Measurements from ENCODE around the gene GUCA2B.

GUCA2B gene

DNA sequence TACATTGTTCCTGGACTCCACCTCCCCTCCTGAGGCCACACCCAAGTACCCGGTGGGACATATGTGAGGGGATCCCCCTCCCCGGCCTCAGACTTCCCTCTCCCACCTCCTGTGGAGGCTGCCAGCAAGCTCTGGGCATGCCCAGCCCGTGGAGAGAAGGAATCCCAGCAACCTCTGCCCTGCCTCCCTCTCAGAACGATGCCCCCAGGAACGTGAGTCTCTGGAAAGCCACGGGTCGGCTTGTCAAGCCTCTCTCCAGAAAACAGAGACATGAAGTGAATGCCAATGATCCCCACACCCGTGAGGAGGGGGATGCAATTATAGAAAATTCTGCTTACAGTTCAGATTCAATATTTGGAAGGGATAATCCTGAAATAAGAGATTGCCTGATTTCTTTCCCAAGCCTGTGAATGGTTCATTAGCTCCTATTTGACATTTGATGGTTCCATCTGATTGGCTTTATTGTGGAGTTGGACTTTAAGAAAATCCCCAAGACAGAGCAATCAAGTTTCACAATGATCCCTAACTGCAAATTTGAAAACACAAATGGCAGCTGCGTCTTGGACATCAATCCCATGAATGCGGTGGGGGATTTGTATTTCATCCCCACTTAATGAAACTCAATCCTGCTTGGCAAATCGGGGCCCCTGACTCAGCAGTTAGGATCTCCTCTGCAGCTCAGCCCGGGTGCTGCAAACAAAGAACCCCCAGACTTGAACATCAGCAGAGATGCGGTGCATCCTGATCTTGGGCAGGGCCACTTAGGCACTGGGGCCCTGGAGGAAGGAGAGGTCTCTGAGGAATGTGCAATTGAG, 9.1 kb upstream of the GUCA2B start:
- no peak for DNase-seq (ENCODE audit: low read depth)

DNA sequence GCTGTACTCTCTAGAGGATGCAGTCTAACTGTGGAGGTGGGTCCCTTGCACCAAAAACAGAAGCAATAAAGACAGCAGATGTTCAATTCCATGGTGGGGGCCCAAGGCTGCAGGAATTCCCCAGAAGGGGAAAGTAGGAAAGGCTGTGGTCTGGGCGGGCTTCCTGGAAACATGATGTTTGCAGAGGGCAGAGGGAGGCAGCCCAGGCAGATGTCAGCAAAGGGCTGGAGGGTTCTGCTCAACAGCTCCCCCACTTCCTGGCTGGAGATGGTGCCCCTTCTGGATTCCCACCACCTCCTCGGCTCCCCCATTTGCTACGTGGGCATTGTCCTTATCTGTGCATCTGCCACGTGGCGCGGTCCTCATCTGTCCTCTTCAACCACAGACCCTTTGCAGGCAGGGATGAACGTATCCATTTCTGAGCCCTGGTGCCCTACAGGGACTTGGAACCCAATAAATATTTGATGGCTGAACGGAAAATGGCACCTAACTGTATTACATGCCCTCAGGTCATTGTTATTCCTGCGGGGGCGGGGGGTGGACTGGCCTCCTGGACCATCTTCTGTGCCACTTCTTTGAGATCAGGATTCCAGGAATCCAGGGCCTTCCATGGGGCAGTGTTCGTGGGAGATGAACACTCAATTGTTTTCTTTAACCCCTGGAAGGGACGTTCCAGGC, 8.4 kb upstream of the GUCA2B start:
- no peak for DNase-seq (ENCODE audit: low read depth)

DNA sequence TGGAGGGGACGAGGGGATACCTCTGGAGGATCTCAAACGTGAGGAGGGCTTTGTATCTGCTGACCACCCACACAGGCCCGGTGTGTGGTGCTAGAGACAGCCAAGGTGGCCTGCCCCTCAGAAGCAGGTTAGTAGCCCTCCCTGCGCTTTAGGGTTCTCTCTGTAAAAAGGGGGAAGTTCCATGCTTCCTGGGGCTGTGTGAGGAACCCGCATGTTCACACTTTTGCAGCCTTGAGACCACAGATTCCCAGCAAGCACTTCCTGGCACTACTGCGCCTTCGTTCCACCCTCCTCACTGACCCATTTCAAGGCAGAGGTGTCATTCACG, 7.9 kb upstream of the GUCA2B start:
- DNase-seq (ENCODE audit: low read depth): no peak

- DNase-seq (ENCODE audit: low read depth): no peak
These were observed 7.2 kb upstream of the GUCA2B start for GRCh38 chr1:42145764-42146625.

DNA sequence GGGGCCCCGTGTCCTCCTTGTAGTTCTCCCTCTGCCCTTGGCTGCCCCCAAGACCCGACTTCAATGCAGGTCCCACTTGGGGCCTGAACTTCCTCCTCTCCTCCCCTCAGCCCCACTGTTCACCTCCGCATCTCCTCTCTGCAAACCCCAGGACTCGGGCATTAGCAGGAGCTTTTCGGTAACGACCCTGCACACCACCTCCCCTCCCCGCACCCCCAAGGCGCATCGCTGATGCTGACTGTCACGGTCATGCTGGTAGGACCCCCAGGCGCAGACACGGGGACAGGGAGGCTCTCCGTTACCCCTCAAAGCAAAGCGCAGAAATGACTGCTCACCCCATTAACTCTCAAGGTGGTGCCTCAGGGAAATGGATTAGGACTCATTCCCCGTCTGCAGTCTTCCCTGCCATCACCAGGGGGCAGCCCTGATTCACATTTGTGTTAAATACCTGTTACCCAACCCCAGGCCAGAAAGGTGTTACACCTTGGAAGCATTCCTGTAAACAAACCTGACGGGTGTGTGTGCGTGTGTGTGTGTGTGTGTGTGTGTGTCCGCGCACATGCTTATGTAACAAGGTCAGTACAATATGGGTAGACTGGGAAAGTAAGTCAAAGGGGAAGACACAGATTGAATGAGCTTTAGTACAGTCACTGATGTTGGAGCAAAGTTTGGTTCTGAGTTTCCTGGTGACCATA, 6.4 kb upstream of the GUCA2B start:
- peak; percentile 61 for DNase-seq (ENCODE audit: low read depth)

DNA sequence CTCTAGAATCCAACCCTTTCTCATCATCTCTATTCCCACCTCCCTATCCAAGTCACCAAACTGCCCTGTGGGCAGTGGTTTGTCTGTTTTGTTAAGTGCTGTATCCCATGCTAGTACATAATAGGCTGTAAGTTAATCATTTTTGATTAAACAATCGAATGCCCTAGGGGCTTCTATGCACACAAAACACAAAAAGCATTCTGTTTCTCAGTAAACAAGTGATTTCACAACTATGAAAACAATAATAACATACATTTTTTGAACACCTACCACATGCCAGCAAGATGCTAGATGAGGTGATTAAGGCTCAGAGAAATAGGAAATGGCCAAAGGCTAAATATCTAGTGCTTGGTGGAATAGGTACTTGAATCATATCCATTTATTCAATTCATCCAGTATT, 5.0 kb upstream of the GUCA2B start:
- DNase-seq (ENCODE audit: low read depth): no peak

GRCh38 chr1:42150651-42151050, 2.6 kb upstream of the GUCA2B start:
- DNase-seq (ENCODE audit: low read depth): no peak

DNA sequence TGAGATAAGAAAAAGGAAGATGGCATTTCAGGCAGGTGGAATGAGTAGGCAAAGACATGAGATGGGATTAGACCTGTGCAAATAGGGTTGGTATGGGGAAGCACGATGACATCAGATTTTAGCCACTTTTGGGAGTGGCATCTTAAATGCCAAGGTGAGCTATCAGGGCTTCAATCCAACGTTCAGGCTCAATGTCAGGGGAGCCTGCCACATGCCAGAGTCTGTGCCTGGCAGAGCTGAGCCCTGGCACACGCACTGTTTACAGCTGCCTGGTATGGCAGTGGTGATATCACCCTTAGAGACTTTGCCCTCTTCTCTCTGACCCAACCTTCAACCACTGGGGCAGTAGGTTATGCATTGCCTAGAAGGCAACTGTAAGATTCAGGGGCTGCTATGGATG, 1.1 kb upstream of the GUCA2B start:
- DNase-seq (ENCODE audit: low read depth): no peak

GRCh38 chr1:42153624-42154023, 414 bp downstream of the GUCA2B start:
- no peak for DNase-seq (ENCODE audit: low read depth)

GRCh38 chr1:42154685-42155084, 1.5 kb downstream of the GUCA2B start:
- no peak for DNase-seq (ENCODE audit: low read depth)

GRCh38 chr1:42155362-42155761, 2.2 kb downstream of the GUCA2B start:
- DNase-seq (ENCODE audit: low read depth): no peak

GRCh38 chr1:42157667-42158066, 4.5 kb downstream of the GUCA2B start:
- no peak for DNase-seq (ENCODE audit: low read depth)

DNA sequence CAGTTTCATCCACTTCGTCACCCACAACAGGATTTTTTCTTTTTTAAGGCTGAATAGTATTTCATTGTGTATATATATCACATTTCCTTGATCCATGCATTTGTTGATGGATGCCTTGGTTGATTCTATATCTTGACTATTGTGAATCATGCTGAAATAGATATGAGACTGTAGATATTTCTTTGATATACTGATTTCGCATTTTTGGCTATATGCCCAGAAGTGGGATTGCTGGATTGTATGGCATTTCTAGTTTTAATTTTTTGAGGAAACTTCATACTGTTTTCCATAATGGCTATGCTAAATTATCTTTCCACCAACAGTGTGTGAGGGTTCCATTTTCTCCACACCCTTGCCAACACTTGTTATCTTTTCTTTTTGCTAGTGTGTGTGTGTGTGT, 5.0 kb downstream of the GUCA2B start:
- DNase-seq (ENCODE audit: low read depth): no peak

DNA sequence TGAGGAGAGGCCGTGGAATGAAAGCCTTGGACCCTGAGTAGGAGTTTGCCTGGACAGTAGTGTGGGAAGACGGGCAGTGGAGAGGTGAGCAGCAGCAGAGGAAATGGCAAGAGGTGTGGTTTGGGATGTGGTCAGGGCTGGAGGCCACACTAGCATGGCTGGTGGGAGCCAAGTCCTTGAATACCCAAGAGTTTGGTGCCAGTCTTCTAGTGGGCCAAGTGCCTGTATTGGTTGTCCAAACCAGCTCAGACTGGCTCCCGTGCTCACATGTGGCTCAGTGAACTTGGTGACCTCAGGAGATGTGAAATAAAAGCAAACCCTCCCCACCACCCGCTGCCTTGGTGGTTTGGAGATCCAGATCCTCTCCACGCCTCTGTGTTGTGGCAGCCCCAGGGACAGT, 9.0 kb downstream of the GUCA2B start:
- no peak for DNase-seq (ENCODE audit: low read depth)

- DNase-seq (ENCODE audit: low read depth): no peak
These were observed 9.9 kb downstream of the GUCA2B start for GRCh38 chr1:42163114-42163513.

GRCh38 chr1:42163536-42164503, 10.6 kb downstream of the GUCA2B start:
- no peak for DNase-seq (ENCODE audit: low read depth)

DNA sequence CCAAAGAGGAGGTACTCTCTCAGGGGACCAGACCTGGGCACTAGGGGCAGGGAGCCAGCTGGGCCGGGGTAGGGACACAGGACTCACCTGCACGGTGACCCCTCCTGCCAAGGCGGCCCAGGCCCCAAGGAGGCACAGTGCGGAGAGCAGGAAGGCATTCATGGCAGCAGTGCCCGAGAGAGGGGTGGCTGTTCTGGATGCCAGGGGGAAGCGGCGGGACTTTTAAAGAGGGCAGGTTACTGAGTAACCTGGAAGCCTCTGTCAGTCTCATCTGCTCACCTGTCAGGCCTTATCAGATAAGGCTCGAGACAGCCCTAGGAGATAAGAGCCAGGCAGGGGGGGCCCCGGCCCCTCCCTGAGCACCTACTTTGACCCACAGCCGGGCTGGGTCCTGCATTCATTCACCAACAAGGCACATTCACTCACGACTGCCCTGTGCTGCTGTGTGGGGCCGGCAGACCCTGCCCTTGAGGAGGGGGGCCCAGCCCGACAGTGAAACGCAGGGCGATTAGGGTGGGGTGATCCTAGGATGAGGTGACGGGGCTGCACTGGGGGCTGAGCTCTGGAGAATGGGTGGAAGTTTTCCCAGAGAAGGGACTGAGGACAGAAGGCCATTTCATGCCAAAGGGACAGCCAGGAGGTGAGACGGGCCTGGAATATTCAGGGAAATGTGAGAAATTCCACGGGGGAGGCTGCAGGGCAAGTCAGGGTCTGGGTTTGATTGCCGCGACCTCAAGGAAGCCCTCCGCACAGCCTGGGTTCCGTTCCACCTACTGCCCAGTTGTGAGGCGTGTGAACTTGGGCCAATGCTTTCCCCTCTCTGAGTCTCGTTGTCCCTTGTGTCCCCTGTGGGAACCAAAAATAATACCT, 11.6 kb downstream of the GUCA2B start, which contains the start of gene GUCA2A:
Gene GUCA2A (minus strand): TSS at position 195 of the 870 bp plus-strand sequence. CDS start 33 bp downstream, at position 162.
- no peak for DNase-seq (ENCODE audit: low read depth)

- DNase-seq (ENCODE audit: low read depth): no peak
These were observed 12.5 kb downstream of the GUCA2B start for GRCh38 chr1:42165511-42166210.

Data from activated T-cell treated with anti-CD3 and anti-CD28 coated beads for 1 hour (primary cell).